Activated CD4-positive, CD25-positive, alpha-beta regulatory T cell treated with anti-CD3 and anti-CD28 coated beads, Interleukin-2, amount 50 U/mL, for 24 hours (primary cell): Measurements from ENCODE around the gene CELF2.

Experiments used
- ATAC-seq, 2 donors: fragments of 150-1000 bp; cut with Tn5 transposase; one replicate each; pipeline ENCODE4 v1.10.0; 2021; ENCODE audit warnings: mild to moderate bottlenecking in 1 of 2, moderate library complexity in 1 of 2

The CELF2 gene

GRCh38 chr10:11158080-11158479 lies 140.4 kb downstream of the CELF2 start:
- ATAC-seq: no peak

- no peak for ATAC-seq
Measured at GRCh38 chr10:11159543-11160215, 142.0 kb downstream of the CELF2 start.

- ATAC-seq: no peak
Measured at GRCh38 chr10:11161096-11161495, 143.4 kb downstream of the CELF2 start.

GRCh38 chr10:11161910-11162309 lies 144.2 kb downstream of the CELF2 start:
- no peak for ATAC-seq

GRCh38 chr10:11162828-11163599 lies 145.3 kb downstream of the CELF2 start:
- peak; percentile 48 to 49 for ATAC-seq

GRCh38 chr10:11163780-11164550 lies 146.3 kb downstream of the CELF2 start:
- ATAC-seq: no peak

GRCh38 chr10:11164551-11164802 lies 146.8 kb downstream of the CELF2 start:
- ATAC-seq: no peak

- peak; percentile 54 to 55 for ATAC-seq
Measured at GRCh38 chr10:11164803-11165590, 147.3 kb downstream of the CELF2 start.

GRCh38 chr10:11165591-11166543 lies 148.2 kb downstream of the CELF2 start:
- ATAC-seq: peak; percentile 61 to 62

- ATAC-seq: no peak
Measured at GRCh38 chr10:11166550-11166949, 148.9 kb downstream of the CELF2 start.

GRCh38 chr10:11167233-11167966 lies 149.7 kb downstream of the CELF2 start:
- no peak for ATAC-seq

- peak; percentile 29 to 43 for ATAC-seq
Measured at GRCh38 chr10:11168423-11169090, 150.9 kb downstream of the CELF2 start.

GRCh38 chr10:11169976-11170375 lies 152.3 kb downstream of the CELF2 start:
- no peak for ATAC-seq

- no peak for ATAC-seq
Measured at GRCh38 chr10:11170574-11170973, 152.9 kb downstream of the CELF2 start.

GRCh38 chr10:11170993-11171851 lies 153.6 kb downstream of the CELF2 start:
- ATAC-seq: peak; percentile 17 to 24

- ATAC-seq: no peak
Measured at GRCh38 chr10:11173042-11173441, 155.4 kb downstream of the CELF2 start.

GRCh38 chr10:11175823-11176243 lies 158.2 kb downstream of the CELF2 start:
- ATAC-seq: no peak

GRCh38 chr10:11176746-11177145 lies 159.1 kb downstream of the CELF2 start:
- ATAC-seq: peak; percentile 24 to 25

GRCh38 chr10:11177381-11177780 lies 159.7 kb downstream of the CELF2 start:
- no peak for ATAC-seq
